ENCODE data around the gene VPS13D.
"Not testable (repeated sequence)": the region's sequence is repeated elsewhere in the genome, so short reads cannot be mapped to it uniquely, and the experiment has no call there.

VPS13D gene

GRCh38 chr1:12469493-12469892 is 239.7 kb downstream of the VPS13D start:
- no peak overlapping the region for H3K27ac ChIP-seq (ENCODE audit: low read depth, low read length, poor library complexity, severe bottlenecking)
- peaks cover 10% of the 10 kb centered on the region for H3K4me1 ChIP-seq (ENCODE audit: insufficient read depth, low read length, severe bottlenecking)
- 0 out of 2 replicates have a peak, but pooled peaks cover 5% of the 10 kb centered on the region for H3K9me3 ChIP-seq (ENCODE audit: low read length)
- H3F3A ChIP-seq (ENCODE audit: insufficient read depth, low read length): no peaks in the 10 kb centered on the region
- TF ChIP-seq CTCF (IDR thresholded peaks at IDR 0.05; ENCODE audit: low read length) (no peak), EZH2 (IDR thresholded peaks at IDR 0.05; ENCODE audit: borderline replicate concordance, low read length) (no peak)
- H3K4me2 ChIP-seq (ENCODE audit: low read length): no peak overlapping the region
- peaks cover 5% of the 10 kb centered on the region; the same call in 1 of the 2 replicates for H3K36me3 ChIP-seq (ENCODE audit: insufficient read depth, low read length)
- H3K79me2 ChIP-seq (ENCODE audit: insufficient read depth, low read length): no peaks in the 10 kb centered on the region
- H3K9me2 ChIP-seq (ENCODE audit: low read depth, low read length): no peaks in the 10 kb centered on the region
- H3K4me3 ChIP-seq (ENCODE audit: low read depth, low read length, poor library complexity, severe bottlenecking): no peak overlapping the region
- no peak overlapping the region for H3K9ac ChIP-seq (ENCODE audit: low read length)
- H3K27me3 ChIP-seq (ENCODE audit: insufficient read depth, low read length): no peaks in the 10 kb centered on the region
- H4K20me1 ChIP-seq (ENCODE audit: insufficient read depth, low read length): no peaks in the 10 kb centered on the region
- H2AFZ ChIP-seq (ENCODE audit: low read length): no peak overlapping the region

- TF ChIP-seq EZH2 (IDR thresholded peaks at IDR 0.05; ENCODE audit: borderline replicate concordance, low read length): no peak
- no peak for TF ChIP-seq CTCF (IDR thresholded peaks at IDR 0.05; ENCODE audit: low read length)
- no peaks in the 10 kb centered on the region for H4K20me1 ChIP-seq (ENCODE audit: insufficient read depth, low read length)
- no peak overlapping the region for H3K4me2 ChIP-seq (ENCODE audit: low read length)
- no peak overlapping the region for H3K27ac ChIP-seq (ENCODE audit: low read depth, low read length, poor library complexity, severe bottlenecking)
- no peaks in the 10 kb centered on the region for H3K9me2 ChIP-seq (ENCODE audit: low read depth, low read length)
- H3K4me3 ChIP-seq (ENCODE audit: low read depth, low read length, poor library complexity, severe bottlenecking): no peak overlapping the region
- peaks cover 5% of the 10 kb centered on the region; the same call in 1 of the 2 replicates for H3K36me3 ChIP-seq (ENCODE audit: insufficient read depth, low read length)
- no peaks in the 10 kb centered on the region for H3K27me3 ChIP-seq (ENCODE audit: insufficient read depth, low read length)
- no peaks in the 10 kb centered on the region for H3K79me2 ChIP-seq (ENCODE audit: insufficient read depth, low read length)
- H3K4me1 ChIP-seq (ENCODE audit: insufficient read depth, low read length, severe bottlenecking): peaks cover 10% of the 10 kb centered on the region
- H2AFZ ChIP-seq (ENCODE audit: low read length): no peak overlapping the region
- 0 out of 2 replicates have a peak, but pooled peaks cover 5% of the 10 kb centered on the region for H3K9me3 ChIP-seq (ENCODE audit: low read length)
- no peaks in the 10 kb centered on the region for H3F3A ChIP-seq (ENCODE audit: insufficient read depth, low read length)
- no peak overlapping the region for H3K9ac ChIP-seq (ENCODE audit: low read length)
These were observed 240.2 kb downstream of the VPS13D start for GRCh38 chr1:12469990-12470389.

GRCh38 chr1:12470916-12471315 is 241.1 kb downstream of the VPS13D start:
- not testable (repeated sequence) for H3F3A ChIP-seq (ENCODE audit: insufficient read depth, low read length); H3K79me2 ChIP-seq (ENCODE audit: insufficient read depth, low read length); H3K27me3 ChIP-seq (ENCODE audit: insufficient read depth, low read length); H2AFZ ChIP-seq (ENCODE audit: low read length); H3K4me3 ChIP-seq (ENCODE audit: low read depth, low read length, poor library complexity, severe bottlenecking); H3K27ac ChIP-seq (ENCODE audit: low read depth, low read length, poor library complexity, severe bottlenecking); H3K9ac ChIP-seq (ENCODE audit: low read length); H3K4me2 ChIP-seq (ENCODE audit: low read length); H3K9me2 ChIP-seq (ENCODE audit: low read depth, low read length); H4K20me1 ChIP-seq (ENCODE audit: insufficient read depth, low read length); H3K9me3 ChIP-seq (ENCODE audit: low read length); H3K36me3 ChIP-seq (ENCODE audit: insufficient read depth, low read length)
- H3K4me1 ChIP-seq (ENCODE audit: insufficient read depth, low read length, severe bottlenecking): peaks cover 10% of the 10 kb centered on the region

GRCh38 chr1:12472156-12472797 is 242.4 kb downstream of the VPS13D start:
- Histone ChIP-seq H4K20me1 (ENCODE audit: insufficient read depth, low read length) (no peaks in the 10 kb centered on the region), H3K27me3 (ENCODE audit: insufficient read depth, low read length) (no peaks in the 10 kb centered on the region), H3K4me1 (ENCODE audit: insufficient read depth, low read length, severe bottlenecking) (peaks cover 13% of the 10 kb centered on the region), H3K4me3 (ENCODE audit: low read depth, low read length, poor library complexity, severe bottlenecking) (no peak overlapping the region), H3K4me2 (ENCODE audit: low read length) (no peak overlapping the region), H3K79me2 (ENCODE audit: insufficient read depth, low read length) (no peaks in the 10 kb centered on the region), H3K9ac (ENCODE audit: low read length) (no peak overlapping the region), H2AFZ (ENCODE audit: low read length) (no peak overlapping the region), H3F3A (ENCODE audit: insufficient read depth, low read length) (no peaks in the 10 kb centered on the region), H3K27ac (ENCODE audit: low read depth, low read length, poor library complexity, severe bottlenecking) (no peak overlapping the region), H3K36me3 (ENCODE audit: insufficient read depth, low read length) (peaks cover 5% of the 10 kb centered on the region; the same call in 1 of the 2 replicates), H3K9me2 (ENCODE audit: low read depth, low read length) (no peaks in the 10 kb centered on the region), H3K9me3 (ENCODE audit: low read length) (0 out of 2 replicates have a peak, but pooled peaks cover 5% of the 10 kb centered on the region)
- TF ChIP-seq EZH2 (IDR thresholded peaks at IDR 0.05; ENCODE audit: borderline replicate concordance, low read length): no peak
- TF ChIP-seq CTCF (IDR thresholded peaks at IDR 0.05; ENCODE audit: low read length): no peak
